ENCODE results near the gene SARS1. TPM values are rescaled to one million over a fixed set of nuclear protein-coding genes. Genes with fewer than 3 reads are reported as not detected.

The SARS1 gene
- total RNA-seq, 2 experiments from 2014 or later, result 277 to 290 TPM

GRCh38 chr1:109277434-109278204 is 63.9 kb downstream of the SARS1 start:
- no TSS peak for BruUV-seq (replicated peaks)
- H4K20me1 ChIP-seq (ENCODE audit: insufficient read depth, low read length), result no peaks in the 10 kb centered on the region
- H3K27ac ChIP-seq (ENCODE audit: low read depth, low read length, poor library complexity, severe bottlenecking), result no peak overlapping the region
- H3K4me2 ChIP-seq (ENCODE audit: low read length), result no peak overlapping the region; the same call in 1 of the 2 replicates
- peaks cover 7% of the 10 kb centered on the region; the same call in 1 of the 2 replicates for H3K79me2 ChIP-seq (ENCODE audit: insufficient read depth, low read depth, low read length)
- POLR2A ChIA-PET, result interaction anchor here (0.5 to 5.5 kb wide), 8 partner anchors 24 to 707 kb away, joined by 3 to 55 read pairs (median 4); partner anchors contain the start of genes AHCYL1 and SORT1
- H3K4me3 ChIP-seq (ENCODE audit: low read depth, low read length, poor library complexity, severe bottlenecking), result no peak overlapping the region
- no peaks in the 10 kb centered on the region for H3K9me2 ChIP-seq (ENCODE audit: insufficient read depth, low read length)
- DNase-seq (ENCODE audit: low spot score), result peak; percentile 83
- peaks cover 12% of the 10 kb centered on the region for H3K4me1 ChIP-seq (ENCODE audit: insufficient read depth, low read length, poor library complexity, severe bottlenecking)
- peaks cover 34% of the 10 kb centered on the region for H3K36me3 ChIP-seq (ENCODE audit: insufficient read depth, low read length)
- no peaks in the 10 kb centered on the region for H3K9me3 ChIP-seq (ENCODE audit: low read length)
- H2AFZ ChIP-seq (ENCODE audit: low read length), result no peak overlapping the region
- intact Hi-C loops (cut with micrococcal nuclease; ENCODE audit: unreplicated experiment), result loop anchor here (1.0 kb wide), 2 partner anchors 122 to 255 kb away; no protein-coding TSS in a partner anchor
- CTCF ChIA-PET (ENCODE audit: unreplicated experiment), result interaction anchor here (0.5 to 1.7 kb wide), 4 partner anchors 10 to 121 kb away, joined by 3 to 12 read pairs (median 4); partner anchors contain the start of gene SORT1
- TF ChIP-seq, protein P1, sequence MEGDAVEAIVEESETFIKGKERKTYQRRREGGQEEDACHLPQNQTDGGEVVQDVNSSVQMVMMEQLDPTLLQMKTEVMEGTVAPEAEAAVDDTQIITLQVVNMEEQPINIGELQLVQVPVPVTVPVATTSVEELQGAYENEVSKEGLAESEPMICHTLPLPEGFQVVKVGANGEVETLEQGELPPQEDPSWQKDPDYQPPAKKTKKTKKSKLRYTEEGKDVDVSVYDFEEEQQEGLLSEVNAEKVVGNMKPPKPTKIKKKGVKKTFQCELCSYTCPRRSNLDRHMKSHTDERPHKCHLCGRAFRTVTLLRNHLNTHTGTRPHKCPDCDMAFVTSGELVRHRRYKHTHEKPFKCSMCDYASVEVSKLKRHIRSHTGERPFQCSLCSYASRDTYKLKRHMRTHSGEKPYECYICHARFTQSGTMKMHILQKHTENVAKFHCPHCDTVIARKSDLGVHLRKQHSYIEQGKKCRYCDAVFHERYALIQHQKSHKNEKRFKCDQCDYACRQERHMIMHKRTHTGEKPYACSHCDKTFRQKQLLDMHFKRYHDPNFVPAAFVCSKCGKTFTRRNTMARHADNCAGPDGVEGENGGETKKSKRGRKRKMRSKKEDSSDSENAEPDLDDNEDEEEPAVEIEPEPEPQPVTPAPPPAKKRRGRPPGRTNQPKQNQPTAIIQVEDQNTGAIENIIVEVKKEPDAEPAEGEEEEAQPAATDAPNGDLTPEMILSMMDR (conservative IDR thresholded peaks at IDR 0.05; ENCODE audit: low read length), result peak; percentile 92
- no peak for TF ChIP-seq EZH2phosphoT487 (IDR thresholded peaks at IDR 0.05; ENCODE audit: borderline replicate concordance, low read depth, low read length)

GRCh38 chr1:109279615-109280278 is 66.0 kb downstream of the SARS1 start:
- no peak overlapping the region for H2AFZ ChIP-seq (ENCODE audit: low read length)
- no peak overlapping the region for H3K27ac ChIP-seq (ENCODE audit: low read depth, low read length, poor library complexity, severe bottlenecking)
- H3K4me2 ChIP-seq (ENCODE audit: low read length), result no peak overlapping the region
- no peaks in the 10 kb centered on the region for H3K9me2 ChIP-seq (ENCODE audit: insufficient read depth, low read length)
- intact Hi-C loops (cut with micrococcal nuclease; ENCODE audit: unreplicated experiment), result loop anchor here (5.0 kb wide), 1 partner anchor 203 kb away; the partner anchor contains the start of gene ATXN7L2
- TSS peak; percentile 60 for BruUV-seq (replicated peaks)
- no peaks in the 10 kb centered on the region for H3K9me3 ChIP-seq (ENCODE audit: low read length)
- CTCF ChIA-PET (ENCODE audit: unreplicated experiment), result interaction anchor here (0.6 to 0.8 kb wide), 2 partner anchors 66 to 111 kb away, joined by 3 to 4 read pairs; partner anchors contain the start of gene SARS1
- peaks cover 7% of the 10 kb centered on the region; the same call in 1 of the 2 replicates for H3K79me2 ChIP-seq (ENCODE audit: insufficient read depth, low read depth, low read length)
- H3K4me1 ChIP-seq (ENCODE audit: insufficient read depth, low read length, poor library complexity, severe bottlenecking), result peaks cover 21% of the 10 kb centered on the region
- H4K20me1 ChIP-seq (ENCODE audit: insufficient read depth, low read length), result no peaks in the 10 kb centered on the region
- no peak for DNase-seq (ENCODE audit: low spot score)
- POLR2A ChIA-PET, result interaction anchor here (0.5 to 5.5 kb wide), 7 partner anchors 8 to 157 kb away, joined by 3 to 55 read pairs (median 4); partner anchors contain the start of gene SORT1
- TF ChIP-seq EZH2phosphoT487 (IDR thresholded peaks at IDR 0.05; ENCODE audit: borderline replicate concordance, low read depth, low read length), result no peak
- TF ChIP-seq, protein P1 (conservative IDR thresholded peaks at IDR 0.05; ENCODE audit: low read length), result no peak
- peaks cover 34% of the 10 kb centered on the region for H3K36me3 ChIP-seq (ENCODE audit: insufficient read depth, low read length)
- H3K4me3 ChIP-seq (ENCODE audit: low read depth, low read length, poor library complexity, severe bottlenecking), result no peak overlapping the region
